GM19099 (cell line): Measurements from ENCODE around the gene NOP56.

ENCODE experiments used
- POLR2A ChIP-seq: IDR thresholded peaks from 3 replicates; pipeline ENCODE4 v1.6.1; 2011; ENCODE audit warnings: low read depth; ENCODE audit not compliant: insufficient read length; ENCODE audit errors: extremely low read depth

Gene NOP56

DNA sequence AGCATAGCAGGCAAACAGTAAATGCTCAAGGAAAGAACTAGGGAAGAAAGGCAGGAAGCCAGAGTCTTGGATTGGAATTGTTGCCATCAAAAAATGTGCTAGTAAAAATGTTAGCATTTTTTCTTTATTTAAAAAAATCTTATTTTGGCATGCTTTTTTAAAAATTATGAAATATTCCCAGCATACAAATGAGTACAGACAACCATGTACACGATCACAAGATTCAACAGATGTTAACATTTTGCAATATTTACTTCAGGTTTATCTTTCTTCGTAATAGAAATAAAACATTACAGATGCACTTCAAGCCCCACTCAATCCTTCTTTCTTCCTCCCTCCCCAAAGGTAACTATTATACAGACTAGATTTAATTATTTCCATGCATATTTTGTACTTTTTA lies 27.4 kb upstream of the NOP56 start:
- TF ChIP-seq POLR2A, result no peak

DNA sequence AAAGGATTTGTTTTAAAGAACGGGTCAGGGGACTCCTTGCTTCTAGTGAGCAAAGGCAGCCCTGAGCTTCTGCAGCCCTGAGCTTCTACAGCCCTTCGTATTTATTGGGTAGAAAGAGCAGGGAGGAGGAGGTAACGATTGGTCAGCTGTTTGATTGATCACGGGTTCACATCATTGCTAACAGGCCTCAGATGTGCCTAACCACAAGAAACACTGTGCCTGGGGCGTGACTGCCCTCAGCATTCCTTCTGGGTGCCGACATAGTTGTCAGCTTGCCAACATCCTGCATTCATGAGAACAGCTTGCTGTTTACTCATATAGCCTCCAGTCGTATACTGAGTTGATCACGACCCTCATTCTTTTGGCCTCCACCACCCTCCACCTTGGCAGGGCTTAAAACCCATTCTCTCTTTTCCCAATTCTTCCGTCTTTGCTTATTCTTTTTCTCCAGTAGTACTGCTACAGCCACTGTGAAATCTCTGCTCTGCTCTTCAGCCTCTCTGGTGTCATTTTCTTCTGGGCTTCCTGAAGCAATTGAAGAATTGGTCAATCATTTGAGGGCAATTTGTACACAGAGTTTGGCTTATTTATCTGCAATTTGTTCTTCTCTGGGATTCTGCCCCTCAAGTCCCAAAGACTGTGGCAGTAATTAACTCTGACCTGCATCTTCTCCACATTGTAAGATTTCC lies 25.4 kb upstream of the NOP56 start:
- TF ChIP-seq POLR2A, result no peak

DNA sequence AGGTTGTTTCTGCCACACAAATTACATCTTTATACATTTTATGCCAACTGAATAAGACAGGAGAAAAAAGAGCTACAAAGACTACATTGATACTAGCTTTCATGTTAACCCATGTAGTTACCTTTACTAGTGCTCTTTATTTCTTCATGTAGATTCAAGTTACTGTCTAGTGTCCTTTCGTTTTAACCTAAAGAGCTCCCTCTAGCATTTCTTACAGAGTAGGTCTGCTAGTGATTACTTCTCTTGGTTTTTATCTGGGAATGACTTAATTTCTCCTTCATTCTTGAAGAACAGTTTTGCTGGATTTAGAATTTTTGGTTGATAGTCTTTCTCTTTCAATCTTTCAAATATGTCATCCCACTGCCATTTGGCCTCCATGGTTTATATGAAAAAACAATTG lies 21.2 kb upstream of the NOP56 start:
- no peak for TF ChIP-seq POLR2A

DNA sequence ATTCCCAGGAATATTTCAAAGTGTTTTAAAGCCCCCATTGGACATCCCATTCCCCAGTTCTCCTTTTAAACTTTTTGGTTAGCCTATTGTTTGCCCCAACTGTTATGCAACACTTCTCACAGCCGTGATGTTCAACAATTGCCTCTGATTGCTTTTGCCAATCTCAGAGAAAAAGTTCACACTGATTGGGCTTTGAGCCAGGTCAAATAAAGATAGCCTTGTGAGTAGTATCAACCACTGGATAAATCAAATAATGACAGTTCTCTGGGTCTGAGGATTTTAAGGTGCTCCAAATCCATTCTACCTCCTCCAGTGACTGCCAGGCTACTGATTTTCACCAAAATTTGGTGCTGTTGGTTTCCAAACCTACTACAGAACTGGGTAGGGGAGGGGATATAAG lies 19.1 kb upstream of the NOP56 start:
- no peak for TF ChIP-seq POLR2A

DNA sequence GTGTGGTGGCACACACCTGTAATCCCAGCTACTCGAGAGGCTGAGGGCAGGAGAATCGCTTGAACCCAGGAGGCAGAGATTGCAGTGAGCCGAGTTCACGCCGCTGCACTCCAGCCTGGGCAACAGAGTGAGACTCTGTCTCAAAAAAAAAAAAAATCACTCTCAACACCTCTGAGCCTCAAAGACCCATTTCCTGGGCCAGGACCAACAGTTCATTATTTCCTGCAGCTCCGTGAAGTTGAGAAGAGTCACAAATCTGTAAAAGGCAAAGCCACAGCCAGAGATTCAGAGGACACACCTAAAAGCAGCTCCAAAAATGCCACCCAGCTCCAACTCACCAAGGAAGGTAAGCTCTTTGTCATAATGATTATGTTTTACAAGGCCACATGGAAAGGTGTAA lies 15.2 kb upstream of the NOP56 start:
- TF ChIP-seq POLR2A, result no peak

DNA sequence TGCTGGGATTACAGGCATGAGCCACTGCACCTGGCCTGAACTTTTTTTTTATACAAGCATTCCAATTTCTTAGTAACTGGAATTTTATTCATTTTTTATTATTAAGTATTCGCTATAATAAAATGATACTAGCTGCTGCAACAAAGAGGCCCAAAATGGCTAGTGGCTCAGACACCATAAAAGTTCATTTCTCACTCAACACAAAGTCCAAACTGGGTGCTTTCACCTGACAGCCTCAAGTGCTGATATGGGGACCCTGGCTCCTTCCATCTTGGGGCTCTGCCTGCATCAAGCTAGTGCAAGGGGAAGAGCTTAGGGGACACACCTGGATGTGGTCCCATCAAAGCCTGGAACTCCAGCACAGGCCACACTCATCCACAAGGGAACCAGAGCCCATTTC lies 12.2 kb upstream of the NOP56 start:
- TF ChIP-seq POLR2A, result no peak

DNA sequence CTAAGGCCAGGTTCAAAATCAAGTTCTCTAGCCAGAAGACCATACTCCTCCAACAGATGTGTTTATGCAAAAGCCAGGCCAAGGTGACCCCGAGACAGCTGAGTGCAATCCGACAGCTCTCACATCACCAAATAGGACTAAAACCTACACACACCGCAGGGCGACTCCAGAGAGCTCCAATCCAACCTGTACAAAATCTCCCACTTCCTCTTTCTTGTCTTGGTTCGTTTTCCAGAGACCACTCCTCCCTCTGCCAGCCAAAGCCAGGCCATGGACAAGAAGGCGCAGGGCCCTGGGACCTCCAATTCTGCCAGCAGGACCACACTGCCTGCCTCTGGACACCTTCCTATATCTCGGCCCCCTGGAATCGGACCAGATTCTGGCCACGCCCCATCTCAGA lies 11.5 kb upstream of the NOP56 start:
- TF ChIP-seq POLR2A, result no peak

DNA sequence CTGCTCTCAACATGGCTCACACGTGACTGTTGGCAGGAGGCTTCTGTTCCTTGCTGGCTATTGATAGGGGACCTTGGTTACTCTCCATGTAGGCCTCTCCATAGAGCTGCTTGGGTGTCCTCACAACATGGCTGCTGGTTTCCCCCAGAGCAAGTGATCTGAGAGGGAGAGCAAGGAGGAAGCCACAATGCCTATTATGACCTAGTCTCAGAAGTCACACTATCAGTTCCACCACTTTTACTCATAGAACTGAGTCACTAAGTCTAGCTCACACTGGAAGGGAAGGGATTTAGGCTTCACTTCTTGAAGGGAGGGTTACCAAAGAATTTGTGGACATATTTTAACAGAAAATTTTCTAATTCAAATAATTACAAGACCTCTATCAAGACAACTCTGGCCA lies 8.7 kb upstream of the NOP56 start:
- no peak for TF ChIP-seq POLR2A

DNA sequence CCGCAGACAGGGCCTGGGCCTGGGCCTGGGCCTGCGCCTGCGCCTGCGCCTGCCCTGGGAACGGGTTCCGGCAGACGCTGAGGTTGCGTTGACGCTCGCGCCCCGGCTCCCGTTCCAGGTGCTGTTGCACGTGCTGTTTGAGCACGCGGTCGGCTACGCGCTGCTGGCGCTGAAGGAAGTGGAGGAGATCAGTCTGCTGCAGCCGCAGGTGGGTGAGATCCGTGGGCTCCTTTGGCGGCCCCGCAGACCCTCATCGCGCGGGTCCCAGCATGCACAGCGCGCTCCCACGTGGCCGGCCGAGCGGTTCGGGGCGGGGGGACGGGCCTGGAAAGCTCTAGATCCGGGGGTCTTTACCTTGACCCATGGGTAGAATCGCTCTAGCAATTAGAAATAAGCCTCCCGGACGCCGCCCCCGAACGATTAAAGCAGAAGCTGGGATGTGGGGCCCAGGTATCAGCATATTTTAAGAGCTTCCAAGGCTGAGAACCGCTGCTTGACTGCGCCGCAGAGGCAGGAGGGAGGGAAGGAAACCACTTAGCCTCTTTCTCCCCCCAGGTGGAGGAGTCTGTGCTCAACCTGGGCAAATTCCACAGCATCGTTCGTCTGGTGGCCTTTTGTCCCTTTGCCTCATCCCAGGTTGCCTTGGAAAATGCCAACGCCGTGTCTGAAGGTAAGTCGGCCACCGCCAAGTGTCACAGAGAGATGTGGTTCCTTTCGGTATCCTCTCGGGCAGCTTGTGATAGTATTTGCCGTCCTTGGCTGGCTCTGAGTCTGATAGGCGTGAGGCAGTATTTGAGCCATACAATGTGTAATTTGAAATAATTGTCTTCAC lies 508 bp downstream of the NOP56 start:
- no peak for TF ChIP-seq POLR2A

DNA sequence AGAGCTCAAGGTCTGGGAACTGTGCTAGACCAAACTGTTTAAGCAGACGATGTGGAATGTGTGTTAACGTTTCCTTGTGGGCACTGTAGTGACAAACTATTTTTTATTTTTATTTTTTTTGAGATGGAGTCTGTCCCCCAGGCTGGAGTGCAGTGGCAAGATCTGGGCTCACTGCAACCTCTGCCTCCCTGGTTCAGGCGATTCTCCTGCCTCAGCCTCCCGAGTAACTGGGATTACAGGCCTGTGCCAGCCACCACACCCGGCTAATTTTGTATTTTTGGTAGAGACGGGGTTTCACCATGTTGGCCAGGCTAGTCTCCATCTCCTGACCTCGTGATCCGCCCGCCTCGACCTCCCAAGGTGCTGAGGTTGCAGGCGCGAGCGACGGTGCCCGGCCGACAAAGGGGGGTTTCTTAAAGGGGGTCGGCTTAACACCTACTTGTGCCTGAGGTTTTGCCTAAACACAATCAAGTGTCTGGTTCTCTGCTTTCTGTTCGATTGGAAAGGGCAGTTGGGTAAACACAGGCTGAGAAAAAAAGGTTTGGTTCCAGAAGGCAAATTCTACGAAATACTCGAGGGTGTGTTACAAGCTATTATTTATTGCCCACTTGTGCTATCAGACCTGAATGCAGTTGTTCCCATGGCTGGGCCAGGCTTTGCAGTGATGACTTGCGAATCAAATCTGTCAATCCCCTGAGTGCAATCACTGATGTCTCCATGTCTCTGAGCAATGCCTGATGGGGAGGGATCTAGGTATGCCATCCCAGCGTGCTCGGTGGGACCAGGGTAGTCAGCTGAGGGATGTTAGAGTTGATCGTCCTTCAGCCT lies 1.3 kb downstream of the NOP56 start:
- TF ChIP-seq POLR2A, result no peak

DNA sequence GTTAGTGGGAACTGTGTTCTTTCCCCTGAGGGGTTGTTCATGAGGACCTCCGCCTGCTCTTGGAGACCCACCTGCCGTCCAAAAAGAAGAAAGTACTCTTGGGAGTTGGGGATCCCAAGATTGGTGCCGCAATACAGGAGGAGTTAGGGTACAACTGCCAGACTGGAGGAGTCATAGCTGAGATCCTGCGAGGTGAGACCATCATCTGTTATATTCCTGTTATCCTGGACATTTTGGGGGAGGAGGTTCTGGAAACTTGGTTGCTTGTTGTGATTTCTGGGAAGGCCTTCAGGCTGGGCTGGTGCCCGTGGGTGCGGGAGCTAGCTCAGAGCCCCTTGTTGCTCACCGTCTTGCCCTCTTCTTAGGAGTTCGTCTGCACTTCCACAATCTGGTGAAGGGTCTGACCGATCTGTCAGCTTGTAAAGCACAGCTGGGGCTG lies 2.0 kb downstream of the NOP56 start:
- TF ChIP-seq POLR2A, result no peak

DNA sequence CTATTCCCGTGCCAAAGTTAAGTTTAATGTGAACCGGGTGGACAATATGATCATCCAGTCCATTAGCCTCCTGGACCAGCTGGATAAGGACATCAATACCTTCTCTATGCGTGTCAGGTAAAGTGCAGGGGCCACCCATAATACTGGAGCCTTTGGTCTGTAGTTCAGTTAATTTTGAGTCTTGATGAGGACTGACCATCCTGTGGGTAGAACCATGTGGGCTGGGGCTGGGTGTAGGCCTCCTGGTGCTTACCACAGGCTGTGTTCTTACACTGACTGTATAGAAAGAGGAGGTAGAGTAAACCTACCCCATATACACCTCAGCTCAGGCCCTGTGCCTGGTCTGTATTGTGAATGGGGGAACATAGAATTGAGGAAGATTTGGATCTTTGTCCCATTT lies 2.4 kb downstream of the NOP56 start:
- TF ChIP-seq POLR2A, result peak; percentile 16

DNA sequence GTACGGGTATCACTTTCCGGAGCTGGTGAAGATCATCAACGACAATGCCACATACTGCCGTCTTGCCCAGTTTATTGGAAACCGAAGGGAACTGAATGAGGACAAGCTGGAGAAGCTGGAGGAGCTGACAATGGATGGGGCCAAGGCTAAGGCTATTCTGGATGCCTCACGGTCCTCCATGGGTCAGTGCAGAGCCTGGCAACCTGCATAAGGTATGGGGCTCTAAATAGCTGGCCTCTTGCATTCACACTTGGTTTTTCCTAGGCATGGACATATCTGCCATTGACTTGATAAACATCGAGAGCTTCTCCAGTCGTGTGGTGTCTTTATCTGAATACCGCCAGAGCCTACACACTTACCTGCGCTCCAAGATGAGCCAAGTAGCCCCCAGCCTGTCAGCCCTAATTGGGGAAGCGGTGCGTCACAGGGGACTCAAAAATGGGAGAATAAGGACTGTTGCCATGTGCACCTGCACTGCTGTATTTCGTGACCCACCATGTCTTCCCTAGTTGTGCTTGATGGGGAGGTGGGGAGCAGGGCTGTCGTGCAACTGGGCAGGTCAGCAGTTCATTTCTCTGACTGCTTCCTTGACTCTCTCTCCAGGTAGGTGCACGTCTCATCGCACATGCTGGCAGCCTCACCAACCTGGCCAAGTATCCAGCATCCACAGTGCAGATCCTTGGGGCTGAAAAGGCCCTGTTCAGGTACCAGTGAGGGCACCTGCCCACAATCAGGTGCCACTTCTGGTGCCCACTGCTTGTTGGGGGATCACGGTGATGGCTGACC lies 3.1 kb downstream of the NOP56 start:
- TF ChIP-seq POLR2A, result no peak

DNA sequence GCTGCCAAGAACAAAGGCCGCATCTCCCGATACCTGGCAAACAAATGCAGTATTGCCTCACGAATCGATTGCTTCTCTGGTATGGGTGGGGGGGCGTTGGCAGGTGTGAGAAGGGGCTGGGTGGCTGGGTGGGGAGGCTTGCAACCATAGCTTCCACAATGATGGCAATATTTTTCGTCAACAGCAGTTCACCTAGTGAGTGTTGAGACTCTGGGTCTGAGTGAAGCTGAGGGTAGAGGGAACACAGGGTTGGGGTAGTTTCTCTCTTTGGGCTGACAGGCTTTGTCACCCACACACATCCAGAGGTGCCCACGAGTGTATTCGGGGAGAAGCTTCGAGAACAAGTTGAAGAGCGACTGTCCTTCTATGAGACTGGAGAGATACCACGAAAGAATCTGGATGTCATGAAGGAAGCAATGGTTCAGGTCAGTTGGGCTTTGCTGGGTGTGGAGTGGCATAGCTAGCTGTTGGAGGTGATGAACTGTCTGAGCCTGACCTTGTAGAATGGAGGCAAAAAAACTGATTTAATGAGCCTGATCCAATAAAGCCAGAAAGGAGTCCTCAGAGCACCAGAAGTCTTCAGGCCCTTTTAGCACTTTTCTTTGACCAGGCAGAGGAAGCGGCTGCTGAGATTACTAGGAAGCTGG lies 4.2 kb downstream of the NOP56 start:
- TF ChIP-seq POLR2A, result no peak
